ENCODE data around the gene ARFGEF2. TPM values are rescaled to one million over a fixed set of nuclear protein-coding genes. Genes with fewer than 3 reads are reported as not detected.

ARFGEF2 gene
- total RNA-seq: 47.6 and 50.9 TPM in 2 replicates

DNA sequence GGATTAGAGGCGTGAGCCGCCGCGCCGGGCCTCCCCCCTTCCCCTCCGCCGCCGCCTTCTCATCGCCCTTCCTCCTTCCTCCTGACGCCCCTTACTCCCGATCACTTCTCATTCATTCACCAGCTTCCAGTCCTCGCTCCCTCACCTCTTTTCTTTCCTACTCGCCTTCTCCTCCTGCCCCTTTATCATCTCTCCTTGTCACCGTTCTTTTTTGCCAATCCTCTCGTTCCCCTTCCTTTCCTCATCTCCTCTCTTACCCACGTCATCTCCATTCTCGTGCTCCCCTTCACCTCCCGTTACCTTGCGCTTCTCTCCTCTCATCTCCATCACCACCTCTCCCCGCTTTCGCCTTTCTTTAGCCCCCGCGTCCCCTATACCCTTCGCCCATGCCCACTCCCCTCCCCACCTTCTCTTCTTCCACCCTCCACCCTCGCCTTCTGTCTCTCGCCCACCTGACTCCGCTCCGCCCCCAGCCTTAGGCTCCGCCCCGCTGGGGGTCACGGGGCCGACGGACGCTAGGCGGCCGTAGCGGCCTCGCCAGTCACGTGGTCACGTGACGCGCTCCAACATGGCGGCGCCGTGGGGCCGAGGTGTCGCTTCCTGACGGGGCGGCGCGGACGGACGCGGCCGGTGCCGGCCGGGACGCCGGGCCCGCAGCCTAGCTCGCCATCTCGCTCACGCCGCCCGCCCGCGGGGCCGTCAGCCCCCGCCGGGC lies at the start of gene ARFGEF2:
Gene ARFGEF2, plus strand, starts transcription at position 544 of the 715 bp plus-strand sequence. CDS start 179 bp downstream, outside the sequence.

DNA sequence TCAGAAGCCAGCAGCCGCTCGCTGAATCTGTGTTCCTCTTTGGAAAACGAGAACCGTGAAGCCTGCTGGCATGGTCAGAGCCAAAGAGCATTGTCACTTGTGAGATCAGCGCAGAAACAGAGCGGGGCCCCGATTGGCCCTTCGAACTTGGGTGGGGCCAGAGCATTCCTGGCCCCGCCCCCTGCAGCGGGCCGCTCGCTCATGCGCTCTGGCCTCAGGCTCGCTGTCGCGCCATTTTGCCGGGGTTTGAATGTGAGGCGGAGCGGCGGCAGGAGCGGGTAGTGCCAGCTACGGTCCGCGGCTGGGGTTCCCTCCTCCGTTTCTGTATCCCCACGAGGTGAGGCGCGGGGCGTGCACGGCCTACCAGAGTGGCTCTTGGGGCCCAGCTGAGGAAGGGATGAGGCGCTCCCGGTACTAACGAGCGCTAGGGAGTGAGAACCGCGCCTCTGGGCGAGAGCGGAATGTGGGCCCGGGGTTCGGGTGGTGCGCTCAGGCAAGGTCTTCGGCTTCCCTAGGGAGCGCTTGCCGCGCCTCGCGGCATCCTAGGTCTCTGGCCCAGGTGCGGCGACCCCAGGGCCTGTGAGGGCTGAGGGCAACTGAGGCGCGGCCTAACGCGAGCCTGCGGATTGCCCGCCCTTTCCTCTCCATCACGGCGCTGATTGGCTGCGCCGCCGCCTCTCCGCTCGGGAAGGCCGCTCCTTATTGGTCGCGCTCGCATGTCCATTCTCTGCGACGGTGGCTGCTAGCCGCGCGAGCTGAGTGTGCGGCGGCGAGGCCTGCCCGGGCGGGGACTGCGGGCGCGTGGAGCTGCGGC lies 124.8 kb downstream of the ARFGEF2 start, which contains the start of gene CSE1L:
Gene CSE1L, plus strand, starts transcription at position 226 of the 814 bp plus-strand sequence. CDS start 12,152 bp downstream, outside the sequence.

Other genes starting within 250 kb of the ARFGEF2 start
- 61.7 and 129 TPM in 2 replicates for gene PREX1, start 93.7 kb upstream of the ARFGEF2 start, total RNA-seq
- gene CSE1L, start 124.6 kb downstream of the ARFGEF2 start, total RNA-seq: 90.0 and 108 TPM in 2 replicates

Measured in endothelial cell of coronary artery (primary cell).